ENCODE results near the gene PRSS36. TPM values are rescaled to one million over a fixed set of nuclear protein-coding genes. Genes with fewer than 3 reads are reported as not detected.

Gene PRSS36
- total and polyA plus RNA-seq, 8 donors = 0.87 to 26.3 (median 2.7) TPM; not detected in 2

DNA sequence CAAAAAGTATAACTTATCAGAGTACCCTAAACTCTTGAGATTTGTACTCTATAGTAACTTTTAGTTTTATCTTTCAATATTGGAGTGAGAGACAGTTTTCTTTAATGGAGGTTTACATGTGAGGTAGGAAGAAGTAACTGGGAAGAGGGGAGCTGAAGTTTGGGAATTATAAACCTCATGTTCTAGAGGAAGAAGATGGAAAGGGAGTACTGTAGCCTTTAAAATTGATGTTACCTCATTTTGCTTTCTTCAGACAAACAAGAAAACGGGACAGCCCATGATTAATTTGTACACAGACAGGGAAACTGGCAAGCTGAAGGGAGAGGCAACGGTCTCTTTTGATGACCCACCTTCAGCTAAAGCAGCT lies 39.5 kb upstream of the PRSS36 start:
- H3K27me3 ChIP-seq = no peaks in the 10 kb centered on the region
- peaks cover 0 to 31% (median 10%) of the 10 kb centered on the region in 4 donors for H3K4me1 ChIP-seq
- WGBS, 5 donors = 80 to 89% (median 85%) methylated on average over 2 of the region's 2 CpGs
- no peak overlapping the region for H3K27ac ChIP-seq
- no peak for TF ChIP-seq POLR2AphosphoS5 (IDR thresholded peaks at IDR 0.05)
- no peak for TF ChIP-seq EP300 (IDR thresholded peaks at IDR 0.05)
- TF ChIP-seq POLR2A (IDR thresholded peaks at IDR 0.05) = no peak
- no peak for TF ChIP-seq CTCF (IDR thresholded peaks at IDR 0.05)
- DNase-seq = no peak
- no peak overlapping the region for H3K4me3 ChIP-seq
- no peaks in the 10 kb centered on the region for H3K9me3 ChIP-seq
- intact Hi-C loops (cut with DNase I; ENCODE audit: low total_unique reads) = loop anchor here (10.0 kb wide), 1 partner anchor 265 kb away; the partner anchor contains the start of gene ARMC5
- H3K36me3 ChIP-seq = peaks cover 98 to 100% (median 100%) of the 10 kb centered on the region in 4 donors

GRCh38 chr16:31188450-31189411 lies 38.9 kb upstream of the PRSS36 start:
- Histone ChIP-seq H3K27me3 (no peaks in the 10 kb centered on the region), H3K36me3 (peaks cover 100% of the 10 kb centered on the region in 4 donors), H3K4me3 (no peak overlapping the region), H3K9me3 (no peaks in the 10 kb centered on the region), H3K4me1 (peaks cover 0 to 37% (median 16%) of the 10 kb centered on the region in 4 donors), H3K27ac (no peak overlapping the region)
- DNase-seq = no peak
- WGBS, 5 donors = 80 to 88% (median 83%) methylated on average over 3 of the region's 3 CpGs
- intact Hi-C loops (cut with DNase I; ENCODE audit: low total_unique reads) = loop anchor here (10.0 kb wide), 1 partner anchor 266 kb away; the partner anchor contains the start of gene ARMC5
- no peak for TF ChIP-seq POLR2AphosphoS5 (IDR thresholded peaks at IDR 0.05)
- TF ChIP-seq EP300 (IDR thresholded peaks at IDR 0.05) = no peak
- TF ChIP-seq POLR2A (IDR thresholded peaks at IDR 0.05) = no peak
- no peak for TF ChIP-seq CTCF (IDR thresholded peaks at IDR 0.05)

- H3K27me3 ChIP-seq = no peaks in the 10 kb centered on the region
- no peak overlapping the region for H3K4me3 ChIP-seq
- H3K9me3 ChIP-seq = no peaks in the 10 kb centered on the region
- H3K36me3 ChIP-seq = peaks cover 100% of the 10 kb centered on the region in 4 donors
- intact Hi-C loops (cut with DNase I; ENCODE audit: low total_unique reads) = loop anchor here (10.0 kb wide), 1 partner anchor 267 kb away; the partner anchor contains the start of gene ARMC5
- TF ChIP-seq POLR2A (IDR thresholded peaks at IDR 0.05) (no peak), POLR2AphosphoS5 (IDR thresholded peaks at IDR 0.05) (no peak), EP300 (IDR thresholded peaks at IDR 0.05) (no peak), CTCF (IDR thresholded peaks at IDR 0.05) (no peak)
- H3K4me1 ChIP-seq = peaks cover 6 to 47% (median 26%) of the 10 kb centered on the region in 4 donors
- H3K27ac ChIP-seq = no peak overlapping the region
- WGBS, 5 donors = 84 to 88% (median 86%) methylated on average over 8 of the region's 8 CpGs
- no peak for DNase-seq
These were observed 37.9 kb upstream of the PRSS36 start for GRCh38 chr16:31187808-31188189.

DNA sequence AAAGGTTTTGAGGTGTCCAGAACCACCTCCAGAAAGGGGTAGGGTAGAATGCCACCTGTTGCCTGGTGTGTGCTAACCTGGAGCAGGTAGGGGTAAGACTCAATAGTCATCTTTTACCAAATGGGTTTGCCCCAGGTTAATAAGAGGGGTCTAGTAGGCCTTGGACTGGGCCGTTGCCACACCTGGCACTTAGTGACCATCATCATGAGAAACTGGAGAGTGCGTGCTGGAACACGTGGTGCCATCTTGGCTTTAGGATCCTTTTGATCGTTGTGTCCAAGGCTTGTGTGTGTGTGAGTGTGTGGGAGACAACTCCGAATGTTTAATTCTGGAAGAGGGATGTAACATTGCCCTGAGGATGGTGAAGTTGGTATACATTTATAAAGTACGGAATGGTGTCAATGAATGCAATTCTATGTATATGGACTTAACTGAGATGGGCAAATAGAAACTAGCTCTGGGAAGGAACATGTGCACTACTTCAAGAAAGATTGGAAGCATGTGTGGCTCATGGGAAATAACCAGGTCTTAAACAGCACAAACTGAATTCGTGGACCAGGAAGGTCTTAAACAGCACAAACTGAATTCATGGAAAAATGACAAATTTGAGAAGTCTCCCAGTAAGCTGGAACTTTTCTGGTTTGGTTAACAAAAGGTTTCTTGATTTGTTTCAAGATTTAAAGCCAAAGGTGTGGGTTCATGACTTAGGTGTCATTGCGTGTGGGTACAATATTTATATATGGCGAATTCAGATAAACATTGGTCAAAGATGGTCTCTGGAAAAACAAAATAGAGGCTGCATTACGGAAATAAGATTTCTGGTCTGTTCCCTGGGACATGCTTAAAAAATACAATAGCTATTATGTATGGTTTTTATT lies 37.3 kb upstream of the PRSS36 start:
- Histone ChIP-seq H3K4me1 (peaks cover 12 to 53% (median 32%) of the 10 kb centered on the region in 4 donors), H3K4me3 (no peak overlapping the region), H3K36me3 (peaks cover 99 to 100% (median 100%) of the 10 kb centered on the region in 4 donors), H3K9me3 (no peaks in the 10 kb centered on the region), H3K27ac (no peak overlapping the region), H3K27me3 (no peaks in the 10 kb centered on the region)
- intact Hi-C loops (cut with DNase I; ENCODE audit: low total_unique reads) = loop anchor here (10.0 kb wide), 1 partner anchor 268 kb away; the partner anchor contains the start of gene ARMC5
- TF ChIP-seq EP300 (IDR thresholded peaks at IDR 0.05) = no peak
- no peak for TF ChIP-seq POLR2A (IDR thresholded peaks at IDR 0.05)
- no peak for TF ChIP-seq CTCF (IDR thresholded peaks at IDR 0.05)
- no peak for TF ChIP-seq POLR2AphosphoS5 (IDR thresholded peaks at IDR 0.05)
- WGBS, 5 donors = 80 to 90% (median 83%) methylated on average over 10 of the region's 10 CpGs
- DNase-seq = no peak
